A673 (cell line): ENCODE data around the gene SKP1. TPM values are rescaled to one million over a fixed set of nuclear protein-coding genes. Genes with fewer than 3 reads are reported as not detected.

ENCODE experiments used
- BruUV-seq: library from RNA; stranded (reverse); fragments of 400-500 nt; replicated peaks from 2 replicates; lab custom pipeline; 2021; lab: Mats Ljungman, UMichigan
- CTCF ChIA-PET: fragments of 300-600 bp; sonication (Branson Sonifier 250); formaldehyde crosslinking; loops from one replicate; lab custom pipeline; 2022; ENCODE audit warnings: antibody characterized with exemption; lab: Charles Lee
- POLR2A ChIA-PET: fragments of 300-600 bp; sonication (Branson Sonifier 250); formaldehyde crosslinking; loops from one replicate; lab custom pipeline; 2022; ENCODE audit warnings: antibody characterized with exemption; ENCODE audit not compliant: low non-redundant PET; lab: Charles Lee
- DNase-seq: peaks from one replicate; pipeline ENCODE4 v3.0.0-alpha.2; 2015; ENCODE audit warnings: low spot score
- H3K27ac ChIP-seq: fragments of 200-600 bp; sonication (generic); 2 replicates; pipeline ENCODE4 v1.5.1; 2016; ENCODE audit warnings: mixed run types, low read depth, mild to moderate bottlenecking, mixed read lengths, antibody characterized with exemption, low read length; ENCODE audit not compliant: poor library complexity, severe bottlenecking
- H3K27me3 ChIP-seq: fragments of 200-600 bp; sonication (generic); replicated peaks from 2 replicates; pipeline ENCODE4 v1.6.1; 2017; ENCODE audit warnings: mixed run types, low read depth, mild to moderate bottlenecking, mixed read lengths, antibody characterized with exemption, low read length; ENCODE audit not compliant: insufficient read depth, poor library complexity
- H3K36me3 ChIP-seq: fragments of 200-600 bp; sonication (generic); 2 replicates; pipeline ENCODE4 v1.6.1; 2016; ENCODE audit warnings: mixed run types, mild to moderate bottlenecking, mixed read lengths, antibody characterized with exemption, low read length; ENCODE audit not compliant: insufficient read depth, poor library complexity, severe bottlenecking
- H3K4me1 ChIP-seq: fragments of 200-600 bp; sonication (generic); 2 replicates; pipeline ENCODE4 v1.6.1; 2017; ENCODE audit warnings: mixed run types, mild to moderate bottlenecking, mixed read lengths, antibody characterized with exemption, low read length; ENCODE audit not compliant: insufficient read depth, poor library complexity, severe bottlenecking
- H3K4me3 ChIP-seq: fragments of 200-600 bp; sonication (generic); 2 replicates; pipeline ENCODE4 v1.5.1; 2016; ENCODE audit warnings: low read depth, mixed run types, mild to moderate bottlenecking, mixed read lengths, low read length; ENCODE audit not compliant: poor library complexity, severe bottlenecking
- H3K9me3 ChIP-seq: fragments of 200-600 bp; sonication (generic); 2 replicates; pipeline ENCODE4 v1.6.1; 2016; ENCODE audit warnings: mixed run types, low read depth, mild to moderate bottlenecking, mixed read lengths, antibody characterized with exemption, low read length; ENCODE audit not compliant: poor library complexity, severe bottlenecking
- CTCF ChIP-seq: fragments of 300-800, 200-600 bp; sonication (generic); conservative IDR thresholded peaks from 2 replicates; pipeline ENCODE4 v1.5.1; 2017; ENCODE audit warnings: low read depth, mild to moderate bottlenecking, antibody characterized with exemption, low read length, moderate library complexity, mixed read lengths
- EZH2 ChIP-seq: fragments of 200-600 bp; sonication (generic); IDR thresholded peaks from 2 replicates; pipeline ENCODE4 v1.6.1; 2017; ENCODE audit warnings: borderline replicate concordance, low read depth, mild to moderate bottlenecking, mixed read lengths, antibody characterized with exemption, low read length; ENCODE audit not compliant: poor library complexity, severe bottlenecking
- intact Hi-C: fragments of 100-400 bp; cut with micrococcal nuclease; formaldehyde crosslinking; loops from one replicate; pipeline ENCODE4 v1.10.0; 2022; ENCODE audit not compliant: unreplicated experiment
- total RNA-seq: library from RNA; stranded (reverse); gene quantifications from 2 replicates; pipeline ENCODE4 v1.2.3, GENCODE V29; 2021

Gene SKP1
- total RNA-seq, 1 experiment from 2014 or later, result 465 TPM

GRCh38 chr5:134103397-134103796 lies 73.4 kb downstream of the SKP1 start:
- ChIA-PET POLR2A (no interaction called here), CTCF (no interaction called here)
- Histone ChIP-seq H3K9me3 (no peaks in the 10 kb centered on the region), H3K4me3 (no peak overlapping the region), H3K27me3 (no peaks in the 10 kb centered on the region), H3K36me3 (no peaks in the 10 kb centered on the region), H3K27ac (no peak overlapping the region), H3K4me1 (peaks cover 4% of the 10 kb centered on the region)
- DNase-seq, result no peak
- intact Hi-C loops, result loop anchor here (5.0 kb wide), 2 partner anchors 51 to 184 kb away; no protein-coding TSS in a partner anchor
- TF ChIP-seq CTCF (no peak), EZH2 (no peak)
- no TSS peak for BruUV-seq

- ChIA-PET POLR2A (no interaction called here), CTCF (interaction anchor here (0.6 kb wide), 2 partner anchors 78 to 151 kb away, joined by 3 read pairs; no protein-coding TSS in a partner anchor)
- intact Hi-C loops, result loop anchor here (5.0 kb wide), 2 partner anchors 50 to 185 kb away; no protein-coding TSS in a partner anchor
- H3K27ac ChIP-seq, result no peak overlapping the region
- no peak overlapping the region for H3K4me3 ChIP-seq
- TF ChIP-seq CTCF (peak; percentile 83), EZH2 (no peak)
- no TSS peak for BruUV-seq
- DNase-seq, result peak; percentile 60
- no peaks in the 10 kb centered on the region for H3K36me3 ChIP-seq
- H3K4me1 ChIP-seq, result peaks cover 4% of the 10 kb centered on the region
- no peaks in the 10 kb centered on the region for H3K27me3 ChIP-seq
- H3K9me3 ChIP-seq, result no peaks in the 10 kb centered on the region
Measured at GRCh38 chr5:134101686-134102439, 74.9 kb downstream of the SKP1 start.

- no peaks in the 10 kb centered on the region for H3K27me3 ChIP-seq
- ChIA-PET POLR2A (no interaction called here), CTCF (interaction anchor here (1.0 kb wide), 1 partner anchor 61 kb away, joined by 5 read pairs; no protein-coding TSS in a partner anchor)
- intact Hi-C loops, result loop anchor here (5.0 kb wide), 2 partner anchors 48 to 187 kb away; no protein-coding TSS in a partner anchor
- DNase-seq, result no peak
- no peak overlapping the region for H3K27ac ChIP-seq
- H3K4me3 ChIP-seq, result no peak overlapping the region
- no peak for TF ChIP-seq CTCF
- TF ChIP-seq EZH2, result no peak
- H3K36me3 ChIP-seq, result no peaks in the 10 kb centered on the region
- BruUV-seq, result no TSS peak
- H3K4me1 ChIP-seq, result peaks cover 7% of the 10 kb centered on the region
- H3K9me3 ChIP-seq, result no peaks in the 10 kb centered on the region
Measured at GRCh38 chr5:134100283-134101091, 76.3 kb downstream of the SKP1 start.
